ENCODE measurements around the gene GRIK5.
"Not testable (repeated sequence)": the region's sequence is repeated elsewhere in the genome, so short reads cannot be mapped to it uniquely, and the experiment has no call there.

Gene GRIK5

DNA sequence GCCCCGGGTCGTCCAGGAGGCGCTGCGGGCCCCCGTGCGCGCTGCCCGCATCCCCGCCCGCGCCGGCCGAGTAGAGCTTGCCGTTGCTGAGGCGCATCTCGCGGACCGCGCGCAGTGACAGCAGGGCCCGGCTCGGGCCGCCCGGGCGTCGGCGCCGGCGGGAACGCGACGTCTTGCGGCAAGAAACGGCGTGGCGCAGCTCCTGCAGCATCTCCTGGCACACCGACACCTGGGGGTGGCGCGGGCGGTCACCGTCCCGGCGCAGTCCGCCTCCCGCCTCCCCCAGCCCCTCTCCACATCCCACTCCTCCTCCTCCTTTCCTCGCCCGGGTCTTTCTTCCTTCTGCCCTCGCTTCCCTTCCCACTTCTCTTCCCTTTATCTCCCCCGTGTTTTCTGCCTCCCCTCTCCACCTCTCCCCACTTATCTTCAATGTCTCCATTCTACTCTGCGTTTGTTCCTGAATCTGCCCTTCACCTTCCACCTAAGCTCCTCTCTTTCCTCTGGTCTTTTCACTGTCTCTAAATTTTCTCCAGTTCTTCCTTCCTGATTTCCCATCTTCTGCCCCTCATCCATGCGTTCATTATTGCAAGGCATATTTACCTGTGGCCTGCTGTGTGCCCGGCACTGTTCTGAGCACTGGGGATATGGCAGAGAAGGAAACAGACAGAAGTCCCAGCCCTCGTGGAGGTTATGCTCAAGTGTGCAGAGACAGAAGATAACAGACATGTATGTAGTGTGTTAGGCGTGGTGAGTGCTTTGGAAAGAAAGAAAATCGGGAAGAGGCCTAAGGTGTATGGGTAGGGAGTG lies 70.7 kb downstream of the GRIK5 start:
- DNase-seq (ENCODE audit: insufficient read length) = no peak
- no peak for FAIRE-seq
- TF ChIP-seq TAF1 (IDR thresholded peaks at IDR 0.05; ENCODE audit: borderline replicate concordance, low read depth, low read length) = no peak
- no peak for TF ChIP-seq POLR2A (IDR thresholded peaks at IDR 0.05; ENCODE audit: low read depth, low read length)
- no peak for TF ChIP-seq POLR2AphosphoS5 (IDR thresholded peaks at IDR 0.05; ENCODE audit: low read depth, low read length)

- no peak for FAIRE-seq
- peak; percentile 63 for DNase-seq (ENCODE audit: insufficient read length)
- TF ChIP-seq POLR2A (IDR thresholded peaks at IDR 0.05; ENCODE audit: low read depth, low read length) (no peak), TAF1 (IDR thresholded peaks at IDR 0.05; ENCODE audit: borderline replicate concordance, low read depth, low read length) (no peak), POLR2AphosphoS5 (IDR thresholded peaks at IDR 0.05; ENCODE audit: low read depth, low read length) (no peak)
Observed at GRCh38 chr19:41998246-41999020, 71.6 kb downstream of the GRIK5 start.

DNA sequence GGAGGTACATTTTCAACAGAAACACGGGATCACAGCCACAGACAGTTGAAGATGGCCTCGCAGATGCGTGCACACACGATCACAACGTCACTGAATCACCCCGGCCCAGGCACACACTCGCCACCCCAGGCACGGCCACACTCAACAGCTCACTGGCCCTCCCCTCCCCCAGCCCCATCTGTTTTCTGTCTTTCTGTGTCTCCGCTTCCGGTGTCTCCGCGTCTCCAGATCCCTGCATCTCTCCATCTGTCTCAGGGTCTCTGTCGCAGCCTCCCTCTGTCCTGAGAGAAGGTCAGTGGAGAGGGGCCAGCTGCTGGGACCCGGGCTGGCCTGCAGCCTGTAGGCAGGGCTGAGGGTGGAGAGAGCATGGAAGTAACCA lies 72.2 kb downstream of the GRIK5 start:
- FAIRE-seq = no peak
- no peak for TF ChIP-seq TAF1 (IDR thresholded peaks at IDR 0.05; ENCODE audit: borderline replicate concordance, low read depth, low read length)
- TF ChIP-seq POLR2A (IDR thresholded peaks at IDR 0.05; ENCODE audit: low read depth, low read length) = no peak
- TF ChIP-seq POLR2AphosphoS5 (IDR thresholded peaks at IDR 0.05; ENCODE audit: low read depth, low read length) = no peak
- no peak for DNase-seq (ENCODE audit: insufficient read length)

- no peak for TF ChIP-seq TAF1 (IDR thresholded peaks at IDR 0.05; ENCODE audit: borderline replicate concordance, low read depth, low read length)
- no peak for TF ChIP-seq POLR2AphosphoS5 (IDR thresholded peaks at IDR 0.05; ENCODE audit: low read depth, low read length)
- no peak for TF ChIP-seq POLR2A (IDR thresholded peaks at IDR 0.05; ENCODE audit: low read depth, low read length)
- FAIRE-seq (no peak), DNase-seq (ENCODE audit: insufficient read length) (peak; percentile 63)
Observed at GRCh38 chr19:41997121-41997850, 72.7 kb downstream of the GRIK5 start.

GRCh38 chr19:41995959-41996797 lies 73.8 kb downstream of the GRIK5 start:
- FAIRE-seq (no peak), DNase-seq (ENCODE audit: insufficient read length) (no peak)
- TF ChIP-seq POLR2A (IDR thresholded peaks at IDR 0.05; ENCODE audit: low read depth, low read length) (no peak), TAF1 (IDR thresholded peaks at IDR 0.05; ENCODE audit: borderline replicate concordance, low read depth, low read length) (no peak), POLR2AphosphoS5 (IDR thresholded peaks at IDR 0.05; ENCODE audit: low read depth, low read length) (no peak)

DNA sequence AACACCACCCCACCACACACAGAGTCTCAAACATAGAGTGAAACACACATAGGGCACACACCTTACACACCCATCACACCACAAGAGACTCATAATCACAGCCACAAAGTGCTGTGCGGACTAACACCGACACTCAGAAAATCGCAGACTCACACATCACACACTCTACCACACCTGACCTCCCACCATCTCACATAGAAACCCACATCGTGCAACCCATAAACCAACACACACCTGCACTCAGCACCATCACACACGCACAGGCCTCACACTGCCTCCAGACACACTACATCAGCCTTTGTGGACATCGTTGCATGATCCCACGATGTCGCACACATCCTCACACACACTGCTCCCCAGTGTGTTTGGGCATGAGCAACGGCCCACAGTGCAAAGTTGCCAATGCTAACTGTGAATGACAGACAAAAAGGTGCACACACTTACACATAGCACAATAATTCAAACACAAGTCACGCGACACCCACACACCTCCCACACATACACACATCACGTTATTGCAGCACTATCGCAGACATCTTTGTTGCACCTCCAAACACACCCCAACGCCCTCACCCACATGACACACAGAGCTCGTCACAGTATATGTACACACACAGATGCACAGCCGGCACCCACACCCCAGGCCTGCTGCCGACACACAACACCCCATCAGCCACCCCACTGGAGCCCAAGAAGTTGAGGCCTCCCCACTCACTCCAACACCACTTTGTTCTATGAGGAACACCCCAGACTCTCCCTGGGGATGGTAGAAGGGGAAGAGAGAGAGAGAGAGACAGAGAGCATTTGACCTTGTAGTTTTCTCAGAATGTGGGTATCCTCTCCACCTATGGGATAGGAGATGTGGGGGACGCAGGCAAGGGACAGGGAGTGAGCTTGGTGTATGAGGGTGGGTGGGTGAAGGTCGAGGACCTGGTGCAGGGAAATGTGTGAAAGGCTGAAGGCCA lies 74.7 kb downstream of the GRIK5 start:
- no peak for DNase-seq (ENCODE audit: insufficient read length)
- TF ChIP-seq POLR2A (IDR thresholded peaks at IDR 0.05; ENCODE audit: low read depth, low read length) (no peak), POLR2AphosphoS5 (IDR thresholded peaks at IDR 0.05; ENCODE audit: low read depth, low read length) (no peak), TAF1 (IDR thresholded peaks at IDR 0.05; ENCODE audit: borderline replicate concordance, low read depth, low read length) (no peak)
- no peak for FAIRE-seq

- TF ChIP-seq TAF1 (IDR thresholded peaks at IDR 0.05; ENCODE audit: borderline replicate concordance, low read depth, low read length) = no peak
- no peak for TF ChIP-seq POLR2AphosphoS5 (IDR thresholded peaks at IDR 0.05; ENCODE audit: low read depth, low read length)
- TF ChIP-seq POLR2A (IDR thresholded peaks at IDR 0.05; ENCODE audit: low read depth, low read length) = no peak
- FAIRE-seq = no peak
- no peak for DNase-seq (ENCODE audit: insufficient read length)
Observed at GRCh38 chr19:41994521-41994971, 75.5 kb downstream of the GRIK5 start.

DNA sequence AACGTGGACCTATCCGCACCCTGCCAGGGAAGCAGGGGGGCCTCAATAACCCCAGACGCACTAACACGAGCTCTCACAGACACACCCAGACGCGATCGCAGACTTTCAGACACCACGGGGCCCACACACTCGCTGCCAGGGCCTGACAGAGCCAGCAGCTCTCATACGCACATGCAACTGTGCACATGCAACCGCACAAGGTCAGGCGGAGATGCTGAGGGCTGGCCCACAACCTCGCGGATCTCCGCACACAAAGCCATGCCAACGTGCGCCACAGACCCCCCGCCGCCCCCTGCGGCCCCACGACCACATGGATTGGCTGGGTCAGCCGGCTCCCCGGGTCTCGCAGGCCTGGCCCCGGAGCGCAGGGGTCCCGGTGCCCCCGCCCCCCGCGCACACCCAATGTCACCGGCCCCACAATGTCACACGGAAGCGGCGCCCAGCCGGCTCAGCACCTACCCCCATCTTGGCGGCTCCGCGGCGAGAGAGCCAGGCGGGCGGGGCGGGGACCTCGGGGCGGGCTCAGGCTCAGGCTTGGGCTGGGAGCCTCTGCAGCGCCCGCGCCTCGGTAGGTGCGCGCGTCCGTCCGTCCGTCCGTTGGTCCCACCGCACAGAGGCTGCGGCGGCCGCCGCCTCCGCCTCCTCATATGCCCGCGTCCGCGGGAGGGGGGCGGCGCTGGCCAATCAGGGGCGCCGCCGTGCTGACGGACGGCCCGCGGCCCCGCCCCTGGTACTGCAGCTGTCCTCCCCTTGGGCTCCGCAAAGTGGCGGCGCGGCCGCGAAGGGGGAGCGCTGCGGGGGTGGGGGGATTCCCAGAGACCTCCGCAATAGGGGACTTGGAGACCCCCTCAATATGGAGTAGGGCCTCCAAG lies 76.2 kb downstream of the GRIK5 start, which contains the start of gene ATP1A3:
TSS of gene ATP1A3 (minus strand) at position 619 of the 872 bp plus-strand sequence. CDS start at position 465, 154 bp downstream.
- FAIRE-seq = peak; percentile 17
- peak; percentile 84 for DNase-seq (ENCODE audit: insufficient read length)
- no peak for TF ChIP-seq POLR2A (IDR thresholded peaks at IDR 0.05; ENCODE audit: low read depth, low read length)
- TF ChIP-seq POLR2AphosphoS5 (IDR thresholded peaks at IDR 0.05; ENCODE audit: low read depth, low read length) = no peak
- TF ChIP-seq TAF1 (IDR thresholded peaks at IDR 0.05; ENCODE audit: borderline replicate concordance, low read depth, low read length) = no peak

- not testable (repeated sequence) for FAIRE-seq; DNase-seq (ENCODE audit: insufficient read length)
Observed at GRCh38 chr19:41991925-41992569, 78.0 kb downstream of the GRIK5 start.
